Liver (tissue), 3 donors: Measurements from ENCODE around the gene MAP4K4.

Experiments
- CTCF ChIP-seq: fragments of 150-350 bp; IDR thresholded peaks from 2 replicates; pipeline ENCODE4 v1.5.1; 2017; ENCODE audit warnings: improper control_type of control experiment, low read depth, low read length; ENCODE audit not compliant: missing input control
- EGR1 ChIP-seq, 2 donors: IDR thresholded peaks; 2 replicates each; pipeline ENCODE4 v1.6.1; 2016 to 2018; ENCODE audit warnings: antibody characterized with exemption in 2 of 2, low read depth in 2 of 2
- FOXA1 ChIP-seq: IDR thresholded peaks from 2 replicates; pipeline ENCODE4 v1.6.1; 2016; ENCODE audit warnings: antibody characterized with exemption
- GABPA ChIP-seq, 2 donors: IDR thresholded peaks in 1 of 2; conservative IDR thresholded peaks in 1 of 2; 2 replicates each; pipeline ENCODE4 v1.6.1; 2016; ENCODE audit warnings: antibody characterized with exemption in 2 of 2, mild to moderate bottlenecking in 1 of 2, moderate library complexity in 1 of 2
- JUND ChIP-seq, 2 donors: IDR thresholded peaks; 2 replicates each; pipeline ENCODE4 v1.6.1; 2016; ENCODE audit warnings: antibody characterized with exemption in 2 of 2
- NR2F2 ChIP-seq: IDR thresholded peaks from 2 replicates; pipeline ENCODE4 v1.6.1; 2016; ENCODE audit warnings: antibody characterized with exemption
- RAD21 ChIP-seq, 2 donors: IDR thresholded peaks; 2 replicates each; pipeline ENCODE4 v1.6.1; 2016; ENCODE audit warnings: antibody characterized with exemption in 2 of 2, mild to moderate bottlenecking in 2 of 2
- SP1 ChIP-seq: IDR thresholded peaks from 2 replicates; pipeline ENCODE4 v1.6.1; 2018; ENCODE audit warnings: antibody characterized with exemption, mild to moderate bottlenecking
- TAF1 ChIP-seq: conservative IDR thresholded peaks from 2 replicates; pipeline ENCODE4 v1.6.1; 2016; ENCODE audit warnings: antibody characterized with exemption, mild to moderate bottlenecking
- YY1 ChIP-seq: IDR thresholded peaks from 2 replicates; pipeline ENCODE4 v1.6.1; 2016; ENCODE audit warnings: antibody characterized with exemption, mild to moderate bottlenecking
- TF ChIP-seq, protein P1 (sequence below): IDR thresholded peaks from 2 replicates; pipeline ENCODE4 v1.6.1; 2016; ENCODE audit warnings: antibody characterized with exemption, mild to moderate bottlenecking
- TF ChIP-seq, protein P2 (sequence below): IDR thresholded peaks from 2 replicates; pipeline ENCODE4 v1.6.1; 2016; ENCODE audit warnings: antibody characterized with exemption
- TF ChIP-seq, protein P3 (sequence below): IDR thresholded peaks from 2 replicates; pipeline ENCODE4 v1.6.1; 2016; ENCODE audit warnings: antibody characterized with exemption
- donor health status: healthy.
- donor health status: healthy.

GRCh38 chr2:101762451-101763171, 65.1 kb downstream of the MAP4K4 start:
- TF ChIP-seq CTCF: no peak
- TF ChIP-seq FOXA1: no peak
- TF ChIP-seq, protein P1, sequence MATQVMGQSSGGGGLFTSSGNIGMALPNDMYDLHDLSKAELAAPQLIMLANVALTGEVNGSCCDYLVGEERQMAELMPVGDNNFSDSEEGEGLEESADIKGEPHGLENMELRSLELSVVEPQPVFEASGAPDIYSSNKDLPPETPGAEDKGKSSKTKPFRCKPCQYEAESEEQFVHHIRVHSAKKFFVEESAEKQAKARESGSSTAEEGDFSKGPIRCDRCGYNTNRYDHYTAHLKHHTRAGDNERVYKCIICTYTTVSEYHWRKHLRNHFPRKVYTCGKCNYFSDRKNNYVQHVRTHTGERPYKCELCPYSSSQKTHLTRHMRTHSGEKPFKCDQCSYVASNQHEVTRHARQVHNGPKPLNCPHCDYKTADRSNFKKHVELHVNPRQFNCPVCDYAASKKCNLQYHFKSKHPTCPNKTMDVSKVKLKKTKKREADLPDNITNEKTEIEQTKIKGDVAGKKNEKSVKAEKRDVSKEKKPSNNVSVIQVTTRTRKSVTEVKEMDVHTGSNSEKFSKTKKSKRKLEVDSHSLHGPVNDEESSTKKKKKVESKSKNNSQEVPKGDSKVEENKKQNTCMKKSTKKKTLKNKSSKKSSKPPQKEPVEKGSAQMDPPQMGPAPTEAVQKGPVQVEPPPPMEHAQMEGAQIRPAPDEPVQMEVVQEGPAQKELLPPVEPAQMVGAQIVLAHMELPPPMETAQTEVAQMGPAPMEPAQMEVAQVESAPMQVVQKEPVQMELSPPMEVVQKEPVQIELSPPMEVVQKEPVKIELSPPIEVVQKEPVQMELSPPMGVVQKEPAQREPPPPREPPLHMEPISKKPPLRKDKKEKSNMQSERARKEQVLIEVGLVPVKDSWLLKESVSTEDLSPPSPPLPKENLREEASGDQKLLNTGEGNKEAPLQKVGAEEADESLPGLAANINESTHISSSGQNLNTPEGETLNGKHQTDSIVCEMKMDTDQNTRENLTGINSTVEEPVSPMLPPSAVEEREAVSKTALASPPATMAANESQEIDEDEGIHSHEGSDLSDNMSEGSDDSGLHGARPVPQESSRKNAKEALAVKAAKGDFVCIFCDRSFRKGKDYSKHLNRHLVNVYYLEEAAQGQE: no peak
- TF ChIP-seq RAD21 (IDR thresholded peaks at IDR 0.05): no peak
- no peak for TF ChIP-seq YY1
- no peak for TF ChIP-seq GABPA (IDR thresholded peaks at IDR 0.05 in 1 of 2, conservative IDR thresholded peaks at IDR 0.05 in 1 of 2)
- TF ChIP-seq TAF1: no peak
- no peak for TF ChIP-seq SP1
- TF ChIP-seq, protein P2, sequence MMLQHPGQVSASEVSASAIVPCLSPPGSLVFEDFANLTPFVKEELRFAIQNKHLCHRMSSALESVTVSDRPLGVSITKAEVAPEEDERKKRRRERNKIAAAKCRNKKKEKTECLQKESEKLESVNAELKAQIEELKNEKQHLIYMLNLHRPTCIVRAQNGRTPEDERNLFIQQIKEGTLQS: no peak
- TF ChIP-seq JUND (IDR thresholded peaks at IDR 0.05): no peak
- TF ChIP-seq, protein P3, sequence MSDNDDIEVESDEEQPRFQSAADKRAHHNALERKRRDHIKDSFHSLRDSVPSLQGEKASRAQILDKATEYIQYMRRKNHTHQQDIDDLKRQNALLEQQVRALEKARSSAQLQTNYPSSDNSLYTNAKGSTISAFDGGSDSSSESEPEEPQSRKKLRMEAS: no peak
- TF ChIP-seq NR2F2: no peak
- no peak for TF ChIP-seq EGR1 (IDR thresholded peaks at IDR 0.05; ENCODE audit: low read depth in 2 of 2)
